ENCODE measurements around the gene SEMA4C. TPM values are rescaled to one million over a fixed set of nuclear protein-coding genes. Genes with fewer than 3 reads are reported as not detected.
A peak's percentile ranks its signal among the peaks of the same experiment; 100 is the strongest.

Gene SEMA4C
- polyA plus RNA-seq, 3 donors: 0.08 to 5.7 (median 0.21) TPM

- WGBS (ENCODE audit: insufficient coverage): 50% methylated on average over 7 of the region's 11 CpGs
- Mint-ChIP-seq H3K27ac (no peak overlapping the region), H3K9me3 (peaks cover 0 to 2% (median 0%) of the 10 kb centered on the region in 7 donors), H3K27me3 (ENCODE audit: low read depth in 3 of 3) (peaks cover 39 to 86% (median 50%) of the 10 kb centered on the region in 3 donors), H3K4me3 (peak overlapping the region in 1 of 2 donors; percentile 67), H3K36me3 (peaks cover 0 to 4% of the 10 kb centered on the region in 2 donors), H3K4me1 (peaks cover 18% of the 10 kb centered on the region)
- no peak overlapping the region for H3K9ac ChIP-seq (ENCODE audit: insufficient read depth, low read length, poor library complexity, severe bottlenecking)
- H3K4me2 ChIP-seq (replicated peaks; ENCODE audit: extremely low read depth, low read length, poor library complexity, severe bottlenecking): no peak overlapping the region
- no peak for TF ChIP-seq CTCF (IDR thresholded peaks at IDR 0.05)
- no peak overlapping the region for H3K27ac ChIP-seq (ENCODE audit: low read depth in 1 of 2, low read length in 2 of 2)
- H4K20me1 ChIP-seq (ENCODE audit: insufficient read depth, low read length): peaks cover 5% of the 10 kb centered on the region
- intact Hi-C loops (cut with micrococcal nuclease): no loop called here
- H2AFZ ChIP-seq (ENCODE audit: insufficient read depth, low read depth, low read length, poor library complexity, severe bottlenecking): no peak overlapping the region
- H3K36me3 ChIP-seq (replicated peaks in 1 of 2; ENCODE audit: control insufficient read depth in 1 of 2, insufficient read depth in 2 of 2, low read length in 2 of 2): no peaks in the 10 kb centered on the region
- H3K4me1 ChIP-seq (ENCODE audit: control insufficient read depth in 1 of 2, insufficient read depth in 2 of 2, low read length in 2 of 2): peaks cover 21 to 24% of the 10 kb centered on the region in 2 donors
- H3K79me2 ChIP-seq (ENCODE audit: insufficient read depth, low read length): no peaks in the 10 kb centered on the region
- DNase-seq: no peak
- no peaks in the 10 kb centered on the region for H3K9me3 ChIP-seq (replicated peaks in 1 of 2; ENCODE audit: control insufficient read depth in 1 of 2, insufficient read depth in 1 of 2, low read length in 2 of 2)
- peaks cover 0 to 66% of the 10 kb centered on the region in 2 donors for H3K27me3 ChIP-seq (ENCODE audit: control insufficient read depth in 2 of 2, insufficient read depth in 2 of 2, low read length in 2 of 2)
- H3K4me3 ChIP-seq (replicated peaks in 1 of 3; ENCODE audit: low read depth in 2 of 3, low read length in 3 of 3): no peak overlapping the region
Measured at GRCh38 chr2:96891591-96892333, 21.9 kb upstream of the SEMA4C start.

GRCh38 chr2:96890726-96891385 is 21.0 kb upstream of the SEMA4C start:
- intact Hi-C loops (cut with micrococcal nuclease): no loop called here
- no peak overlapping the region for H3K27ac Mint-ChIP-seq
- Histone ChIP-seq H3K79me2 (ENCODE audit: insufficient read depth, low read length) (no peaks in the 10 kb centered on the region), H3K9me3 (replicated peaks in 1 of 2; ENCODE audit: control insufficient read depth in 1 of 2, insufficient read depth in 1 of 2, low read length in 2 of 2) (no peaks in the 10 kb centered on the region), H3K4me1 (ENCODE audit: control insufficient read depth in 1 of 2, insufficient read depth in 2 of 2, low read length in 2 of 2) (peaks cover 29 to 33% of the 10 kb centered on the region in 2 donors), H3K4me2 (replicated peaks; ENCODE audit: extremely low read depth, low read length, poor library complexity, severe bottlenecking) (no peak overlapping the region), H3K9ac (ENCODE audit: insufficient read depth, low read length, poor library complexity, severe bottlenecking) (no peak overlapping the region), H3K36me3 (replicated peaks in 1 of 2; ENCODE audit: control insufficient read depth in 1 of 2, insufficient read depth in 2 of 2, low read length in 2 of 2) (no peaks in the 10 kb centered on the region), H3K27ac (ENCODE audit: low read depth in 1 of 2, low read length in 2 of 2) (no peak overlapping the region), H3K4me3 (replicated peaks in 1 of 3; ENCODE audit: low read depth in 2 of 3, low read length in 3 of 3) (no peak overlapping the region), H3K27me3 (ENCODE audit: control insufficient read depth in 2 of 2, insufficient read depth in 2 of 2, low read length in 2 of 2) (peaks cover 0 to 66% of the 10 kb centered on the region in 2 donors), H2AFZ (ENCODE audit: insufficient read depth, low read depth, low read length, poor library complexity, severe bottlenecking) (no peak overlapping the region), H4K20me1 (ENCODE audit: insufficient read depth, low read length) (peaks cover 5% of the 10 kb centered on the region)
- no peak for DNase-seq
- peaks cover 3 to 8% of the 10 kb centered on the region in 2 donors for H3K36me3 Mint-ChIP-seq
- H3K27me3 Mint-ChIP-seq (ENCODE audit: low read depth in 3 of 3): peaks cover 43 to 88% (median 52%) of the 10 kb centered on the region in 3 donors
- H3K4me3 Mint-ChIP-seq: peak overlapping the region in 1 of 2 donors; percentile 67
- no peak for TF ChIP-seq CTCF (IDR thresholded peaks at IDR 0.05)
- WGBS (ENCODE audit: insufficient coverage): 95% methylated on average over 5 of the region's 6 CpGs
- peaks cover 0 to 2% (median 0%) of the 10 kb centered on the region in 7 donors for H3K9me3 Mint-ChIP-seq
- H3K4me1 Mint-ChIP-seq: peaks cover 24% of the 10 kb centered on the region

Data from CD14-positive monocyte (primary cell).